Astrocyte of the cerebellum (primary cell): ENCODE measurements around the gene GNAZ.

ENCODE experiments used
- DNase-seq: peaks from one replicate; pipeline ENCODE4 v3.0.0-alpha.2; 2011; ENCODE audit warnings: low read depth
- H3K4me3 ChIP-seq: 2 replicates; pipeline ENCODE4 v1.5.1; 2011; ENCODE audit warnings: mild to moderate bottlenecking, low read depth, low read length, moderate library complexity
- in situ Hi-C: cut with HindIII; loops from 2 replicates; pipeline ENCODE4 v1.10.0; 2017; ENCODE audit warnings: low sequenced_read_pairs
- TF ChIP-seq, protein P1 (sequence below): IDR thresholded peaks from 2 replicates; pipeline ENCODE4 v1.5.1; 2012; ENCODE audit warnings: low read length, low read depth, moderate library complexity, mild to moderate bottlenecking; ENCODE audit errors: missing control alignments

Gene GNAZ

GRCh38 chr22:23073526-23074229, 3.4 kb downstream of the GNAZ start:
- TF ChIP-seq, protein P1, sequence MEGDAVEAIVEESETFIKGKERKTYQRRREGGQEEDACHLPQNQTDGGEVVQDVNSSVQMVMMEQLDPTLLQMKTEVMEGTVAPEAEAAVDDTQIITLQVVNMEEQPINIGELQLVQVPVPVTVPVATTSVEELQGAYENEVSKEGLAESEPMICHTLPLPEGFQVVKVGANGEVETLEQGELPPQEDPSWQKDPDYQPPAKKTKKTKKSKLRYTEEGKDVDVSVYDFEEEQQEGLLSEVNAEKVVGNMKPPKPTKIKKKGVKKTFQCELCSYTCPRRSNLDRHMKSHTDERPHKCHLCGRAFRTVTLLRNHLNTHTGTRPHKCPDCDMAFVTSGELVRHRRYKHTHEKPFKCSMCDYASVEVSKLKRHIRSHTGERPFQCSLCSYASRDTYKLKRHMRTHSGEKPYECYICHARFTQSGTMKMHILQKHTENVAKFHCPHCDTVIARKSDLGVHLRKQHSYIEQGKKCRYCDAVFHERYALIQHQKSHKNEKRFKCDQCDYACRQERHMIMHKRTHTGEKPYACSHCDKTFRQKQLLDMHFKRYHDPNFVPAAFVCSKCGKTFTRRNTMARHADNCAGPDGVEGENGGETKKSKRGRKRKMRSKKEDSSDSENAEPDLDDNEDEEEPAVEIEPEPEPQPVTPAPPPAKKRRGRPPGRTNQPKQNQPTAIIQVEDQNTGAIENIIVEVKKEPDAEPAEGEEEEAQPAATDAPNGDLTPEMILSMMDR: no peak
- DNase-seq: no peak
- in situ Hi-C loops: no loop called here
- H3K4me3 ChIP-seq: no peak overlapping the region

- no peak for DNase-seq
- in situ Hi-C loops: no loop called here
- no peak overlapping the region for H3K4me3 ChIP-seq
- TF ChIP-seq, protein P1: no peak
Observed at GRCh38 chr22:23074451-23074850, 4.1 kb downstream of the GNAZ start.

DNA sequence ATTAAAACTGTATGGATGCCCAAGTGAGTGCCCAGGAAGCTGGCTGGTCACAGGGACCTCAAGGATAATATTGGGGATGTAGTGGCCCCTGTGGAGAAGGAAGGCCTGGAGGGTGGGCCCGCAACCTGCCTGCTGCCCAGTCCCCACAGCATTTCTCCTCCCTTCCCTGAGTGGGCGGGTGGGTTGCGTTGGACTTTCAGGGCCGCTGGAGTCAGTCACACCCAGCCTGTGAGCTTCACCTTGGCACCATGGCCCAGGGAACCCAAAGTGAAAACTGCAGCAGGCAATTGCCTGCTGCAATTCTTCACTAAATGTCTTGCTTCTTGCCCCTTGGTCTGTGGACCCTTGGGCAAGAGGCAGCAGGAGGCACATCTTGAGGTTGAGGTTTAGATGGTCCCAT, 4.7 kb downstream of the GNAZ start:
- TF ChIP-seq, protein P1: no peak
- in situ Hi-C loops: no loop called here
- no peak overlapping the region for H3K4me3 ChIP-seq
- DNase-seq: no peak

- H3K4me3 ChIP-seq: no peak overlapping the region
- no peak for DNase-seq
- TF ChIP-seq, protein P1: no peak
- in situ Hi-C loops: no loop called here
Observed at GRCh38 chr22:23075525-23076216, 5.4 kb downstream of the GNAZ start.

- in situ Hi-C loops: no loop called here
- TF ChIP-seq, protein P1: no peak
- no peak overlapping the region for H3K4me3 ChIP-seq
- no peak for DNase-seq
Observed at GRCh38 chr22:23076896-23077572, 6.7 kb downstream of the GNAZ start.

DNA sequence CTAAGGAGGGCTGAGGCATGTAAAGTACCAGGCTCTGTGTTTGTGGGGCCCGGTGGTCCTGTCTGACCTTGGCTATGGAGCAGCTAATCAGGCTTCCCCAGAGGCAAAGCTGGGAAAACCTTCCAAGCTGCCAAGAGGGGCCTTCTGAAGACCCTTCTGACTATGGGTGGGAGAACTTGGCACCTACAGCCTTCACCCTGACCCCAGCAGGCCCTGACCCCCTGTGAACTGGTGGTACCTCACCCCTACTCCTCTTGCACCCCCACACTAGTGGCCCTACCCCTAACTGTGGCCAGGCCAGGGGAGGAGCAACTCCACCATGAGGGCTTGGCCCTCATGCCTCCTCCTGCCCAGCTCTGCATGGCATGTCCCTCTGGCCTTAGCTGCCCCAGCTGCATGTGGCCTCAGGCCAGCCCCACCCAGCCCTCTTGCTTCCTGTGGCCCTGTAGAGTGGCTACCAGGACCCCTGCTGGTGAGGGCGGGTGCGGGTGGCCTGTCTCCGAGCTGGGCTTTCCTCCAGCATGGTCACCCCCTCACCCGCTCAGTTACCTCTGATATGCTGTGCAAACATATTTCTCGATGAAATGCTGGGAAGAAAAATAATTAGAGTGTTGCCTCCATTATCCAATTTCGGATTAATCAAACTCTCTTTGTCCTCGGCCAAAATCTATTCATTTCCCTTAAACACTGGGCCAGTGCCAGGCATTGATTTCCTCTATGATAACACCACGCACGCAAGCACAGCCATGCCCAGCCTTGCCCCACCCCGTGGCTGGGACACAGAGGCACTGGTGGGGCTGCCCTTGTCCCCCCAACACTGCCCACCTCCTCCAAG, 7.5 kb downstream of the GNAZ start:
- in situ Hi-C loops: no loop called here
- no peak overlapping the region for H3K4me3 ChIP-seq
- no peak for DNase-seq
- TF ChIP-seq, protein P1: no peak
